CD4-positive, alpha-beta T cell treated with Interleukin-6 for 4 hours (primary cell): ENCODE data around the gene TBATA.

Source experiments
- DNase-seq: peaks from one replicate; pipeline ENCODE4 v3.0.0-alpha.2; 2020; ENCODE audit warnings: mixed read lengths

Gene TBATA

GRCh38 chr10:70742537-70743429 is 42.4 kb downstream of the TBATA start:
- no peak for DNase-seq

- DNase-seq, result no peak
Observed at GRCh38 chr10:70740406-70741288, 44.5 kb downstream of the TBATA start.

DNA sequence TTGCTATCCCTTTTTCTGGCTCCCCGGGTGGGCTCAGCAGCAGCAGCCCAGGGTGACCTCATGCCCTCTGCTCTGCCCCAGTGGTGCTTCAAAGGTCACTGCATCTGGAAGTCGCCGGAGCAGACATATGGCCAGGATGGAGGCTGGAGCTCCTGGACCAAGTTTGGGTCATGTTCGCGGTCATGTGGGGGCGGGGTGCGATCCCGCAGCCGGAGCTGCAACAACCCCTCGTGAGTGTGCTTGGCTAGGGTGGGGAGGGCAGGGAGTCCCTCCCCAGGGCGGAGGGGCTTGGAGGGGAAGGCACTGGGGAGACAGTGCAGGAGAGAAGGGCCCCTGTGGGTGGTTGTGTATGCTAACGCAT is 46.4 kb downstream of the TBATA start:
- DNase-seq, result no peak

DNA sequence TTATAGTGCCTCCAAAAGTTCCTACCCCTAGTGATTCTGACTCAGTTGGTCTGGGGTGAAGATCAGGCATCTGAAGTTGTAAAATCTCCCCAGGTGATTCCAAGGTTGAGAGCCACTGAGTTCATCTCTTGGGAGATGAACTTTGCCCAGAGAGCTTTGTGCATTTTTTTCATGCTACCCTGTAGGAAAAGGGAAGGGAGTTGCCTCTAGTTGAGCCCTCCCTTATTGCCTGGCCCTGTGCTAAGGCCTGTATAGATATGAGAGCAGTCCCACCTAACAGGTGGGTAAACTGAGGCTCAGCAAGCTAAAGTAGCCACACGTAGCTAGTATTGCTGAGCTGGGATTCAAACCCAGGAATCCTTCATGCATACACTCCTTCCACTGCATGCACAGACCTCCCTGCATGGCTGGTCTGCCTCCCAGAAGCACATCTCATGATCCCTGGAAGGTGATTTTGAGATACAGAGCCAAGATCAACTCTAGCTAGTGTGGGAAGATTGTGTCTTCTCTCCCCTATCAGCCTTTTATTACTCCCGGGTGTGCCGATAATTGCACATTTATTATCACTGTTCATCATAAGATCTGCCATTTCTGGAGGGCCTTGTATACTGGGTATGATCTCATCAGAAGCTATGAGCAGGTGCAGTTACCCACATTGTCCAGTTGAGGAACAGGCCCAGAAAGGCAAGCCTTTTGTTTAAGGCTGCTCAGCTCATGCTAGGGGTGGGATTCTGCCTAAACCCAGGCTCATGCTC is 47.0 kb downstream of the TBATA start:
- DNase-seq, result no peak

GRCh38 chr10:70737250-70737649 is 47.9 kb downstream of the TBATA start:
- DNase-seq, result no peak

- no peak for DNase-seq
Observed at GRCh38 chr10:70736525-70736924, 48.7 kb downstream of the TBATA start.

GRCh38 chr10:70735161-70735560 is 50.0 kb downstream of the TBATA start:
- DNase-seq, result no peak

DNA sequence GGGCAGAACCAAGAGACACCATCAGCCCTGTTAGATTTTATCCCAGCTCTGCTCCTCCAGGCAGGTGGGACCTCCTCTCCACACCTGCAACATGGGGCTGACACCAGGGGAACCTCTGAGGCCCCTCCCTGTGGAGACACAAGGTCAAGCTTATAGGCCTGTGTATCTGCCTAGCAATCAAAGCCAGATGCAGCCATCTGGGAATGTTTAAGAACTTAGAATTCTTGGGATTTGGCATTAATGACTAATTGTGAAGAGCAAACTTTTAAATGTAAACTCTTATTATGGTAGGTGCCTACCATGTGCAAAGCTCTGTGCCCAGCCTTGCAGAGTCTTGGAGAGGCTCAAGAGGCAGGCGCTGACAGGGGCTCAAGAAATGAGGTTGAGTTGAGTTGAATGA is 52.1 kb downstream of the TBATA start:
- no peak for DNase-seq

DNA sequence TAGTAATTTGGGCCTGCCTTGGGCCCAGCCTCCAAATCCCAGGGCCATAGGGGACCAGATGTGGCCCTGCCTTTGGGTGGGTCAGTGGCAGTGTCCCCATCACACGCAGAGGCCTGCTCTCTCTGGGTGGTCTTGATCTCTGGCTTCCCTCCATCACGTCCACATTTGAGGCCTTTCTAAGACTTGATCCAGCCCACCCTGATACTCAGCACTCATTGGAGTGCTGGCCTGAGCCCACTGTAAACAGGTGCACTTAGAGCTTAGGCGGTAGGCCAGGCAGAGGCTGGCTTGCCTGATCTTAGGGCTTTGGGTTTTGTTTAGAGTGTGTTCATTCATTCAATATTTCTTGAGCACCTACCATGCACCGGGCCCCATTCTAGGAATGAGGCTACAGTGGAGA is 52.6 kb downstream of the TBATA start:
- DNase-seq, result no peak

DNA sequence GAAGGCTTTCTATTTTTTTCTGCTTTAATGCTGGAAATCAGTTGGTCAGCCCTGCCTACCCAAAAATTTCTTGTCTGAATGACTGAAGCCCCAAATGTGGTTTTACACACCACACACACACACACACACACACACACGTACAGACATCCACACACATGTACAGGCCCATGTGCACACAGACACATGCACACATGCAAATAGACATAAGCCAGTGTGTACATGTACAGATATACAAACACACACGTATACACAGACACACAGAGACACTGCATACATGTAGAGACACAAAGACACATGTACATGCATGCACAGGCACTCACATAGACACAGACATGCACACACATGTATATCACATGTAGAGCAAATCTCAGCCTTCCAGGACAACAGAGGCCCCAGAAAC is 54.2 kb downstream of the TBATA start:
- DNase-seq, result no peak

GRCh38 chr10:70729763-70730357 is 55.3 kb downstream of the TBATA start:
- DNase-seq, result no peak

DNA sequence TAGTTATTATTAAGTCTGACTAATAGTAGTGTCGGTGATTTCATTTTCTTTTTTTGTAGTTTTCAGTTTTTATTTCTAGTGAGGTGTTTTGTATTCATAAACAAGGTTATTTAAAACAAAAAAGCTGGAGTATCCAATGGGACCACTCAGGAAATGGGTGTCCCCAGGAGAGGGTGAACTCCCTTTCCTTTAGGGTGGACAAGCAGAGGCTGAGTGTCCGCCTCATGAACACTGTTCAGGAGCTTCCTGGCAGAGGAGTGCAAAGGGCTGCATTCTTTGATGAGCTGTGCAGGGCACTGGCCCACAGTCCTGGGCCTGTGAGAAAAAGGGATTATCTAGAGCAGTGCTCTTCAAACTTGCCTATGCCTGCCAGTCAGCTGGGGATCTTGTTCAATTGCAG is 56.8 kb downstream of the TBATA start:
- no peak for DNase-seq

GRCh38 chr10:70726909-70727495 is 58.2 kb downstream of the TBATA start:
- no peak for DNase-seq

DNA sequence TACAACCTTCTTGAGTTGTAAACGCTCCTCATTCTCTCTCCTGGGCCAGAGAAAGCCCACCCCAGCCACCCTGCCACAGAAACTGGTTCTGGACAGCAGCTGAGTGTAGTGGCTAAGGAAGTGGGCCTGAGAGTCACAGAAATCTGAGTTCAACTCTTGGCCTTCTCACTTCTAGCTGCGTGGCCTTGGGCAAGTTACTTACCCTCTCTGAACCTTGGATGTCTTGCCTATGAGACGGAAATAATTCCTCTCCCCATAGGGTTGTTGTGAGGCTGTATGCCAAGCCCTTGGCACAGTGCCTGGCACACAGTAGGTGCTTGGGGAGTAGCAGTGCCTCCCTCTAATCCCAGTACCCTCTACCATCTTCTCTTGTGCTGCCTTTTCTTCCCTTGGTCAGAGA is 61.4 kb downstream of the TBATA start:
- DNase-seq, result no peak

DNA sequence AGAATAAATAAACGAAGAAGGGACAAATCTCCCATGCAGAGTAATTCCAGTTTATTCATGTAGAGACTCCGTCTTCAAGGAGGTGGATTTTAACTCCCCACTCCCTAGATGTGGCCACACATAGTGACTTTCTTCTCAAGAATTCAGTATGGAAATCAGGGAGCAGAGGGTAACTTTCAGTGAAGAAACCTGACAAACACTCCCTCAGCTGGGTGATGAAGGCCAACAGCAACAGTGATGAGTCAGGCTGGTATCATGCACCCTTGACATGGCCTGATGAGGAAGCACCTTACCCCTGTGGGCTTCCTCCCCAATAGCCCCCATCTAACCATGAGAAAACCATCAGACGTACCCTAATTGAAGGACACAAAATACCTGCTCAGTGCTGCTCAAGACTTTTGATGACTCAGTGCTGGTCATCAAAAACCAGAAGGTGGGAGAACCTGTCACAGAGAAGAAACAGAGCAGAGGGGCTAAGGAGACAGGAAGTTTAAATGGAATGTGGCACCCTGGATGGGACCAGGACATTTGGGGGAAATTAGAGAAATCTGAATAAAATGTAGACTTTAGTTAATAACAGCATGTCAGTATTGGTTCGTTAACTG is 62.3 kb downstream of the TBATA start:
- no peak for DNase-seq
